HG03354 (cell line): ENCODE results near the gene GIMAP5.

ENCODE experiments used
- ATAC-seq: cut with Tn5 transposase; IDR thresholded peaks from one replicate; pipeline ENCODE4 v1.9.1; 2021; ENCODE audit warnings: mild to moderate bottlenecking; ENCODE audit not compliant: unreplicated experiment, poor library complexity, severe bottlenecking

Gene GIMAP5

GRCh38 chr7:150737265-150738055 is at the start of gene GIMAP5:
TSS of gene GIMAP5 (plus strand) at chr7:150737418. CDS start at chr7:150740885, 3,467 bp downstream.
- peak; percentile 81 for ATAC-seq

- no peak for ATAC-seq
Measured at GRCh38 chr7:150688630-150689029, 48.6 kb upstream of the GIMAP5 start.

- no peak for ATAC-seq
Measured at GRCh38 chr7:150695654-150696053, 41.6 kb upstream of the GIMAP5 start.

- ATAC-seq, result no peak
Measured at GRCh38 chr7:150703209-150703608, 34.0 kb upstream of the GIMAP5 start.

GRCh38 chr7:150715293-150715692 is 21.9 kb upstream of the GIMAP5 start:
- ATAC-seq, result no peak

- no peak for ATAC-seq
Measured at GRCh38 chr7:150715738-150716137, 21.5 kb upstream of the GIMAP5 start.

GRCh38 chr7:150716368-150716767 is 20.9 kb upstream of the GIMAP5 start, which contains the start of gene GIMAP1:
TSS of gene GIMAP1 (plus strand) at chr7:150716613. CDS start at chr7:150719048, 2,435 bp downstream.
- peak; percentile 67 for ATAC-seq

- ATAC-seq, result no peak
Measured at GRCh38 chr7:150716939-150717338, 20.3 kb upstream of the GIMAP5 start.

GRCh38 chr7:150717814-150718420 is 19.3 kb upstream of the GIMAP5 start:
- no peak for ATAC-seq

- no peak for ATAC-seq
Measured at GRCh38 chr7:150719436-150719835, 17.8 kb upstream of the GIMAP5 start.

- ATAC-seq, result no peak
Measured at GRCh38 chr7:150719960-150720891, 17.0 kb upstream of the GIMAP5 start.

- no peak for ATAC-seq
Measured at GRCh38 chr7:150721970-150722373, 15.2 kb upstream of the GIMAP5 start.

- no peak for ATAC-seq
Measured at GRCh38 chr7:150722431-150722931, 14.7 kb upstream of the GIMAP5 start.

- ATAC-seq, result no peak
Measured at GRCh38 chr7:150723467-150723866, 13.8 kb upstream of the GIMAP5 start.

GRCh38 chr7:150727381-150727780 is 9.8 kb upstream of the GIMAP5 start:
- no peak for ATAC-seq

GRCh38 chr7:150728011-150728410 is 9.2 kb upstream of the GIMAP5 start:
- no peak for ATAC-seq

GRCh38 chr7:150728609-150729008 is 8.6 kb upstream of the GIMAP5 start:
- ATAC-seq, result no peak

- ATAC-seq, result no peak
Measured at GRCh38 chr7:150731916-150732315, 5.3 kb upstream of the GIMAP5 start.

- ATAC-seq, result no peak
Measured at GRCh38 chr7:150732786-150733481, 4.3 kb upstream of the GIMAP5 start.
